ENCODE results near the gene MSLN. TPM values are rescaled to one million over a fixed set of nuclear protein-coding genes. Genes with fewer than 3 reads are reported as not detected.

The MSLN gene
- total and polyA plus RNA-seq, 2 experiments from 2014 or later = 0.10 TPM; not detected in 1

DNA sequence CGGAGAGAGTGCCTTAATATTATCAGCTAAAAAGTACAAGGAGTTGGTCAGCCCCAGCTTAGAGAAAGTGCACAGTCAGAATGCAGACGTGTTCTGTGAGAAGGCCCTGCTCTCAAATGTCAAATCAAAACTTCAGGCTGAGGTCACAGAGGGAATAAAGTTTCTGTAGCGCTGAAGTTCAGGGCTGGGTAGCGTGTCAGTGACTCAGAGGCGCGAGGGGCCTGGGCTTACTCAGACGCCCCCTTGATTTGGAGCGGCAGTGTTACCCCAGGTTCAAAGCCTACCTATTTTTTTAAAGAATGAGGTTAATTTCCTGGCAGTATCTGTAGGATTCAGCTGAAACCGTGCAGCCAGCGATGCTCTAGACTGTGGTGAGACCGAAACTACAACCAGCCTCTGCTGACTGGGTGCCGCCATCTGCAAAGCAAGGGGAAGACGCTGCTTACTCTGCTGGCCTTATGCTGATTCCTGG lies 24.5 kb upstream of the MSLN start:
- ATAC-seq = no peak
- Histone ChIP-seq H3K36me3 (ENCODE audit: insufficient read depth) (no peaks in the 10 kb centered on the region; the same call in 1 of the 2 replicates), H3K27ac (ENCODE audit: low read depth) (no peak overlapping the region), H3F3A (replicated peaks; ENCODE audit: low read depth) (peaks cover 8% of the 10 kb centered on the region; the same call in 1 of the 2 replicates), H3K9me2 (ENCODE audit: insufficient read depth) (no peaks in the 10 kb centered on the region), H3K4me3 (no peak overlapping the region), H3K4me1 (ENCODE audit: insufficient read depth) (no peaks in the 10 kb centered on the region; the same call in 1 of the 2 replicates), H2AFZ (no peak overlapping the region), H4K20me1 (replicated peaks; ENCODE audit: insufficient read depth) (no peaks in the 10 kb centered on the region), H3K79me2 (replicated peaks; ENCODE audit: insufficient read depth) (no peaks in the 10 kb centered on the region), H3K4me2 (no peak overlapping the region), H3K27me3 (ENCODE audit: insufficient read depth) (no peaks in the 10 kb centered on the region)
- H3K27me3 Mint-ChIP-seq (ENCODE audit: insufficient read depth, low read depth, poor library complexity) = peaks cover 15% of the 10 kb centered on the region
- H3K4me1 Mint-ChIP-seq = peaks cover 13% of the 10 kb centered on the region
- no peak overlapping the region for H3K27ac Mint-ChIP-seq
- DNase-seq (ENCODE audit: low spot score) = no peak
- peaks cover 33% of the 10 kb centered on the region for H3K36me3 Mint-ChIP-seq (ENCODE audit: low read depth)
- TF ChIP-seq, protein P1, sequence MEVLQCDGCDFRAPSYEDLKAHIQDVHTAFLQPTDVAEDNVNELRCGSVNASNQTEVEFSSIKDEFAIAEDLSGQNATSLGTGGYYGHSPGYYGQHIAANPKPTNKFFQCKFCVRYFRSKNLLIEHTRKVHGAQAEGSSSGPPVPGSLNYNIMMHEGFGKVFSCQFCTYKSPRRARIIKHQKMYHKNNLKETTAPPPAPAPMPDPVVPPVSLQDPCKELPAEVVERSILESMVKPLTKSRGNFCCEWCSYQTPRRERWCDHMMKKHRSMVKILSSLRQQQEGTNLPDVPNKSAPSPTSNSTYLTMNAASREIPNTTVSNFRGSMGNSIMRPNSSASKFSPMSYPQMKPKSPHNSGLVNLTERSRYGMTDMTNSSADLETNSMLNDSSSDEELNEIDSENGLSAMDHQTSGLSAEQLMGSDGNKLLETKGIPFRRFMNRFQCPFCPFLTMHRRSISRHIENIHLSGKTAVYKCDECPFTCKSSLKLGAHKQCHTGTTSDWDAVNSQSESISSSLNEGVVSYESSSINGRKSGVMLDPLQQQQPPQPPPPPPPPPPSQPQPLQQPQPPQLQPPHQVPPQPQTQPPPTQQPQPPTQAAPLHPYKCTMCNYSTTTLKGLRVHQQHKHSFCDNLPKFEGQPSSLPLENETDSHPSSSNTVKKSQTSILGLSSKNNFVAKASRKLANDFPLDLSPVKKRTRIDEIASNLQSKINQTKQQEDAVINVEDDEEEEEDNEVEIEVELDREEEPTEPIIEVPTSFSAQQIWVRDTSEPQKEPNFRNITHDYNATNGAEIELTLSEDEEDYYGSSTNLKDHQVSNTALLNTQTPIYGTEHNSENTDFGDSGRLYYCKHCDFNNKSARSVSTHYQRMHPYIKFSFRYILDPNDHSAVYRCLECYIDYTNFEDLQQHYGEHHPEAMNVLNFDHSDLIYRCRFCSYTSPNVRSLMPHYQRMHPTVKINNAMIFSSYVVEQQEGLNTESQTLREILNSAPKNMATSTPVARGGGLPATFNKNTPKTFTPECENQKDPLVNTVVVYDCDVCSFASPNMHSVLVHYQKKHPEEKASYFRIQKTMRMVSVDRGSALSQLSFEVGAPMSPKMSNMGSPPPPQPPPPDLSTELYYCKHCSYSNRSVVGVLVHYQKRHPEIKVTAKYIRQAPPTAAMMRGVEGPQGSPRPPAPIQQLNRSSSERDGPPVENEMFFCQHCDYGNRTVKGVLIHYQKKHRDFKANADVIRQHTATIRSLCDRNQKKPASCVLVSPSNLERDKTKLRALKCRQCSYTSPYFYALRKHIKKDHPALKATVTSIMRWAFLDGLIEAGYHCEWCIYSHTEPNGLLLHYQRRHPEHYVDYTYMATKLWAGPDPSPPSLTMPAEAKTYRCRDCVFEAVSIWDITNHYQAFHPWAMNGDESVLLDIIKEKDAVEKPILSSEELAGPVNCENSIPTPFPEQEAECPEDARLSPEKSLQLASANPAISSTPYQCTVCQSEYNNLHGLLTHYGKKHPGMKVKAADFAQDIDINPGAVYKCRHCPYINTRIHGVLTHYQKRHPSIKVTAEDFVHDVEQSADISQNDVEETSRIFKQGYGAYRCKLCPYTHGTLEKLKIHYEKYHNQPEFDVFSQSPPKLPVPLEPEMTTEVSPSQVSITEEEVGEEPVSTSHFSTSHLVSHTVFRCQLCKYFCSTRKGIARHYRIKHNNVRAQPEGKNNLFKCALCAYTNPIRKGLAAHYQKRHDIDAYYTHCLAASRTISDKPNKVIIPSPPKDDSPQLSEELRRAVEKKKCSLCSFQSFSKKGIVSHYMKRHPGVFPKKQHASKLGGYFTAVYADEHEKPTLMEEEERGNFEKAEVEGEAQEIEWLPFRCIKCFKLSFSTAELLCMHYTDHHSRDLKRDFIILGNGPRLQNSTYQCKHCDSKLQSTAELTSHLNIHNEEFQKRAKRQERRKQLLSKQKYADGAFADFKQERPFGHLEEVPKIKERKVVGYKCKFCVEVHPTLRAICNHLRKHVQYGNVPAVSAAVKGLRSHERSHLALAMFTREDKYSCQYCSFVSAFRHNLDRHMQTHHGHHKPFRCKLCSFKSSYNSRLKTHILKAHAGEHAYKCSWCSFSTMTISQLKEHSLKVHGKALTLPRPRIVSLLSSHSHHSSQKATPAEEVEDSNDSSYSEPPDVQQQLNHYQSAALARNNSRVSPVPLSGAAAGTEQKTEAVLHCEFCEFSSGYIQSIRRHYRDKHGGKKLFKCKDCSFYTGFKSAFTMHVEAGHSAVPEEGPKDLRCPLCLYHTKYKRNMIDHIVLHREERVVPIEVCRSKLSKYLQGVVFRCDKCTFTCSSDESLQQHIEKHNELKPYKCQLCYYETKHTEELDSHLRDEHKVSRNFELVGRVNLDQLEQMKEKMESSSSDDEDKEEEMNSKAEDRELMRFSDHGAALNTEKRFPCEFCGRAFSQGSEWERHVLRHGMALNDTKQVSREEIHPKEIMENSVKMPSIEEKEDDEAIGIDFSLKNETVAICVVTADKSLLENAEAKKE (CRISPR knock-in tag; IDR thresholded peaks at IDR 0.05) = no peak
- TF ChIP-seq STAT1 (IDR thresholded peaks at IDR 0.05; ENCODE audit: unreplicated experiment) (no peak), JUNB (IDR thresholded peaks at IDR 0.05; ENCODE audit: unreplicated experiment) (no peak), ZNF114 (CRISPR knock-in tag; IDR thresholded peaks at IDR 0.05) (no peak), ZNF331 (CRISPR knock-in tag; IDR thresholded peaks at IDR 0.05; ENCODE audit: low read depth) (no peak), NANOG (IDR thresholded peaks at IDR 0.05; ENCODE audit: borderline replicate concordance) (no peak), EZH2phosphoT487 (IDR thresholded peaks at IDR 0.05; ENCODE audit: unreplicated experiment) (no peak), POLR2AphosphoS5 (IDR thresholded peaks at IDR 0.05; ENCODE audit: low read depth) (no peak), CREB1 (CRISPR knock-in tag; IDR thresholded peaks at IDR 0.05; ENCODE audit: low read depth) (no peak), EZH2 (IDR thresholded peaks at IDR 0.05; ENCODE audit: low read depth, unreplicated experiment) (no peak)
- TF ChIP-seq, protein P2, sequence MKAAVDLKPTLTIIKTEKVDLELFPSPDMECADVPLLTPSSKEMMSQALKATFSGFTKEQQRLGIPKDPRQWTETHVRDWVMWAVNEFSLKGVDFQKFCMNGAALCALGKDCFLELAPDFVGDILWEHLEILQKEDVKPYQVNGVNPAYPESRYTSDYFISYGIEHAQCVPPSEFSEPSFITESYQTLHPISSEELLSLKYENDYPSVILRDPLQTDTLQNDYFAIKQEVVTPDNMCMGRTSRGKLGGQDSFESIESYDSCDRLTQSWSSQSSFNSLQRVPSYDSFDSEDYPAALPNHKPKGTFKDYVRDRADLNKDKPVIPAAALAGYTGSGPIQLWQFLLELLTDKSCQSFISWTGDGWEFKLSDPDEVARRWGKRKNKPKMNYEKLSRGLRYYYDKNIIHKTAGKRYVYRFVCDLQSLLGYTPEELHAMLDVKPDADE (IDR thresholded peaks at IDR 0.05) = no peak
- TF ChIP-seq, protein P3, sequence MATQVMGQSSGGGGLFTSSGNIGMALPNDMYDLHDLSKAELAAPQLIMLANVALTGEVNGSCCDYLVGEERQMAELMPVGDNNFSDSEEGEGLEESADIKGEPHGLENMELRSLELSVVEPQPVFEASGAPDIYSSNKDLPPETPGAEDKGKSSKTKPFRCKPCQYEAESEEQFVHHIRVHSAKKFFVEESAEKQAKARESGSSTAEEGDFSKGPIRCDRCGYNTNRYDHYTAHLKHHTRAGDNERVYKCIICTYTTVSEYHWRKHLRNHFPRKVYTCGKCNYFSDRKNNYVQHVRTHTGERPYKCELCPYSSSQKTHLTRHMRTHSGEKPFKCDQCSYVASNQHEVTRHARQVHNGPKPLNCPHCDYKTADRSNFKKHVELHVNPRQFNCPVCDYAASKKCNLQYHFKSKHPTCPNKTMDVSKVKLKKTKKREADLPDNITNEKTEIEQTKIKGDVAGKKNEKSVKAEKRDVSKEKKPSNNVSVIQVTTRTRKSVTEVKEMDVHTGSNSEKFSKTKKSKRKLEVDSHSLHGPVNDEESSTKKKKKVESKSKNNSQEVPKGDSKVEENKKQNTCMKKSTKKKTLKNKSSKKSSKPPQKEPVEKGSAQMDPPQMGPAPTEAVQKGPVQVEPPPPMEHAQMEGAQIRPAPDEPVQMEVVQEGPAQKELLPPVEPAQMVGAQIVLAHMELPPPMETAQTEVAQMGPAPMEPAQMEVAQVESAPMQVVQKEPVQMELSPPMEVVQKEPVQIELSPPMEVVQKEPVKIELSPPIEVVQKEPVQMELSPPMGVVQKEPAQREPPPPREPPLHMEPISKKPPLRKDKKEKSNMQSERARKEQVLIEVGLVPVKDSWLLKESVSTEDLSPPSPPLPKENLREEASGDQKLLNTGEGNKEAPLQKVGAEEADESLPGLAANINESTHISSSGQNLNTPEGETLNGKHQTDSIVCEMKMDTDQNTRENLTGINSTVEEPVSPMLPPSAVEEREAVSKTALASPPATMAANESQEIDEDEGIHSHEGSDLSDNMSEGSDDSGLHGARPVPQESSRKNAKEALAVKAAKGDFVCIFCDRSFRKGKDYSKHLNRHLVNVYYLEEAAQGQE (IDR thresholded peaks at IDR 0.05; ENCODE audit: unreplicated experiment) = no peak
- TF ChIP-seq, protein P4, sequence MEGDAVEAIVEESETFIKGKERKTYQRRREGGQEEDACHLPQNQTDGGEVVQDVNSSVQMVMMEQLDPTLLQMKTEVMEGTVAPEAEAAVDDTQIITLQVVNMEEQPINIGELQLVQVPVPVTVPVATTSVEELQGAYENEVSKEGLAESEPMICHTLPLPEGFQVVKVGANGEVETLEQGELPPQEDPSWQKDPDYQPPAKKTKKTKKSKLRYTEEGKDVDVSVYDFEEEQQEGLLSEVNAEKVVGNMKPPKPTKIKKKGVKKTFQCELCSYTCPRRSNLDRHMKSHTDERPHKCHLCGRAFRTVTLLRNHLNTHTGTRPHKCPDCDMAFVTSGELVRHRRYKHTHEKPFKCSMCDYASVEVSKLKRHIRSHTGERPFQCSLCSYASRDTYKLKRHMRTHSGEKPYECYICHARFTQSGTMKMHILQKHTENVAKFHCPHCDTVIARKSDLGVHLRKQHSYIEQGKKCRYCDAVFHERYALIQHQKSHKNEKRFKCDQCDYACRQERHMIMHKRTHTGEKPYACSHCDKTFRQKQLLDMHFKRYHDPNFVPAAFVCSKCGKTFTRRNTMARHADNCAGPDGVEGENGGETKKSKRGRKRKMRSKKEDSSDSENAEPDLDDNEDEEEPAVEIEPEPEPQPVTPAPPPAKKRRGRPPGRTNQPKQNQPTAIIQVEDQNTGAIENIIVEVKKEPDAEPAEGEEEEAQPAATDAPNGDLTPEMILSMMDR (conservative IDR thresholded peaks at IDR 0.05; ENCODE audit: low read depth in 2 of 2) = no peak
- no peak overlapping the region for H3K4me3 Mint-ChIP-seq
- H3K9me3 Mint-ChIP-seq = no peaks in the 10 kb centered on the region
